HG03460 (cell line): ENCODE data around the gene C11orf65.
"Not testable (repeated sequence)": the region's sequence is repeated elsewhere in the genome, so short reads cannot be mapped to it uniquely, and the experiment has no call there.

Experiments
- ATAC-seq: cut with Tn5 transposase; IDR thresholded peaks from one replicate; pipeline ENCODE4 v1.9.1; 2021; ENCODE audit not compliant: unreplicated experiment

Gene C11orf65

GRCh38 chr11:108474664-108475463 lies 7.5 kb upstream of the C11orf65 start:
- no peak for ATAC-seq

- no peak for ATAC-seq
Observed at GRCh38 chr11:108472681-108473080, 5.4 kb upstream of the C11orf65 start.

- no peak for ATAC-seq
Observed at GRCh38 chr11:108468478-108468864, 1.1 kb upstream of the C11orf65 start.

- ATAC-seq: no peak
Observed at GRCh38 chr11:108466405-108466804, 924 bp downstream of the C11orf65 start.

GRCh38 chr11:108453207-108453835 lies 14.0 kb downstream of the C11orf65 start:
- ATAC-seq: no peak

GRCh38 chr11:108441445-108441844 lies 25.9 kb downstream of the C11orf65 start:
- not testable (repeated sequence) for ATAC-seq

GRCh38 chr11:108436594-108436993 lies 30.7 kb downstream of the C11orf65 start:
- no peak for ATAC-seq

GRCh38 chr11:108435066-108435465 lies 32.3 kb downstream of the C11orf65 start:
- ATAC-seq: no peak

GRCh38 chr11:108432783-108433182 lies 34.5 kb downstream of the C11orf65 start:
- ATAC-seq: no peak

- ATAC-seq: no peak
Observed at GRCh38 chr11:108431997-108432396, 35.3 kb downstream of the C11orf65 start.

GRCh38 chr11:108431370-108431769 lies 36.0 kb downstream of the C11orf65 start:
- no peak for ATAC-seq

GRCh38 chr11:108417551-108417950 lies 49.8 kb downstream of the C11orf65 start:
- ATAC-seq: not testable (repeated sequence)

GRCh38 chr11:108414958-108415357 lies 52.4 kb downstream of the C11orf65 start:
- ATAC-seq: no peak

GRCh38 chr11:108405706-108406105 lies 61.6 kb downstream of the C11orf65 start:
- no peak for ATAC-seq

GRCh38 chr11:108403052-108403451 lies 64.3 kb downstream of the C11orf65 start:
- no peak for ATAC-seq

- no peak for ATAC-seq
Observed at GRCh38 chr11:108402241-108402640, 65.1 kb downstream of the C11orf65 start.

- no peak for ATAC-seq
Observed at GRCh38 chr11:108398439-108398838, 68.9 kb downstream of the C11orf65 start.

GRCh38 chr11:108396672-108397071 lies 70.7 kb downstream of the C11orf65 start:
- not testable (repeated sequence) for ATAC-seq

GRCh38 chr11:108394744-108395284 lies 72.5 kb downstream of the C11orf65 start:
- ATAC-seq: no peak

GRCh38 chr11:108393046-108393445 lies 74.3 kb downstream of the C11orf65 start:
- ATAC-seq: no peak

GRCh38 chr11:108392353-108392752 lies 75.0 kb downstream of the C11orf65 start:
- ATAC-seq: no peak

- no peak for ATAC-seq
Observed at GRCh38 chr11:108388576-108388975, 78.8 kb downstream of the C11orf65 start.
